DOHH2 (cell line): ENCODE measurements around the gene ADD3.

Experiments used
- H3F3A ChIP-seq: fragments of 200-600 bp; sonication (generic), shearing (Covaris generic); 2 replicates; pipeline ENCODE4 v1.6.0; 2016; ENCODE audit warnings: antibody characterized with exemption, mild to moderate bottlenecking; ENCODE audit not compliant: control insufficient read depth, insufficient read depth
- H3K27ac ChIP-seq: fragments of 200-600 bp; sonication (generic); 2 replicates; pipeline ENCODE4 v1.5.1; 2014; ENCODE audit warnings: low read depth, mild to moderate bottlenecking, low read length, moderate library complexity
- H3K27me3 ChIP-seq: fragments of 200-600 bp; sonication (generic); 2 replicates; pipeline ENCODE4 v1.6.1; 2014; ENCODE audit warnings: mild to moderate bottlenecking, low read length, mixed read lengths; ENCODE audit not compliant: control insufficient read depth
- H3K36me3 ChIP-seq: fragments of 200-600 bp; sonication (generic); 2 replicates; pipeline ENCODE4 v1.6.1; 2014; ENCODE audit warnings: mild to moderate bottlenecking, low read length, moderate library complexity, mixed read lengths; ENCODE audit not compliant: control insufficient read depth
- H3K4me1 ChIP-seq: fragments of 200-600 bp; sonication (generic); 2 replicates; pipeline ENCODE4 v1.6.1; 2014; ENCODE audit warnings: mild to moderate bottlenecking, low read length, mixed read lengths; ENCODE audit not compliant: control insufficient read depth
- H3K4me2 ChIP-seq: fragments of 200-600 bp; sonication (generic); 2 replicates; pipeline ENCODE4 v1.6.0; 2014; ENCODE audit warnings: mild to moderate bottlenecking, low read length, moderate library complexity
- H3K4me3 ChIP-seq: fragments of 200-600 bp; sonication (generic); 2 replicates; pipeline ENCODE4 v1.5.1; 2014; ENCODE audit warnings: mild to moderate bottlenecking, low read length, mixed read lengths
- H3K79me2 ChIP-seq: fragments of 200-600 bp; sonication (generic); 2 replicates; pipeline ENCODE4 v1.6.1; 2014; ENCODE audit warnings: mild to moderate bottlenecking, low read length, mixed read lengths; ENCODE audit not compliant: control insufficient read depth
- H3K9me2 ChIP-seq: fragments of 200-600 bp; sonication (generic); replicated peaks from 2 replicates; pipeline ENCODE4 v1.6.1; 2014; ENCODE audit warnings: mild to moderate bottlenecking, low read length, mixed read lengths; ENCODE audit not compliant: control insufficient read depth
- H3K9me3 ChIP-seq: fragments of 200-600 bp; sonication (generic); 2 replicates; pipeline ENCODE4 v1.6.1; 2014; ENCODE audit warnings: antibody characterized with exemption, low read length, mixed read lengths; ENCODE audit not compliant: control insufficient read depth, insufficient read depth
- H4K20me1 ChIP-seq: fragments of 200-600 bp; sonication (generic); 2 replicates; pipeline ENCODE4 v1.6.0; 2014; ENCODE audit warnings: low read depth, mild to moderate bottlenecking, antibody characterized with exemption, low read length, moderate library complexity; ENCODE audit not compliant: control insufficient read depth, insufficient read depth
- EZH2phosphoT487 ChIP-seq: fragments of 200-600 bp; sonication (generic); IDR thresholded peaks from 2 replicates; pipeline ENCODE4 v1.6.1; 2017; ENCODE audit warnings: borderline replicate concordance, mild to moderate bottlenecking, antibody characterized with exemption, low read length, moderate library complexity, mixed read lengths
- TF ChIP-seq, protein P1 (sequence below): fragments of 200-600 bp; sonication (generic); IDR thresholded peaks from one replicate; pipeline ENCODE4 v1.5.1; 2014; ENCODE audit warnings: antibody characterized with exemption, mild to moderate bottlenecking, low read depth, low read length; ENCODE audit not compliant: poor library complexity, severe bottlenecking

Gene ADD3

DNA sequence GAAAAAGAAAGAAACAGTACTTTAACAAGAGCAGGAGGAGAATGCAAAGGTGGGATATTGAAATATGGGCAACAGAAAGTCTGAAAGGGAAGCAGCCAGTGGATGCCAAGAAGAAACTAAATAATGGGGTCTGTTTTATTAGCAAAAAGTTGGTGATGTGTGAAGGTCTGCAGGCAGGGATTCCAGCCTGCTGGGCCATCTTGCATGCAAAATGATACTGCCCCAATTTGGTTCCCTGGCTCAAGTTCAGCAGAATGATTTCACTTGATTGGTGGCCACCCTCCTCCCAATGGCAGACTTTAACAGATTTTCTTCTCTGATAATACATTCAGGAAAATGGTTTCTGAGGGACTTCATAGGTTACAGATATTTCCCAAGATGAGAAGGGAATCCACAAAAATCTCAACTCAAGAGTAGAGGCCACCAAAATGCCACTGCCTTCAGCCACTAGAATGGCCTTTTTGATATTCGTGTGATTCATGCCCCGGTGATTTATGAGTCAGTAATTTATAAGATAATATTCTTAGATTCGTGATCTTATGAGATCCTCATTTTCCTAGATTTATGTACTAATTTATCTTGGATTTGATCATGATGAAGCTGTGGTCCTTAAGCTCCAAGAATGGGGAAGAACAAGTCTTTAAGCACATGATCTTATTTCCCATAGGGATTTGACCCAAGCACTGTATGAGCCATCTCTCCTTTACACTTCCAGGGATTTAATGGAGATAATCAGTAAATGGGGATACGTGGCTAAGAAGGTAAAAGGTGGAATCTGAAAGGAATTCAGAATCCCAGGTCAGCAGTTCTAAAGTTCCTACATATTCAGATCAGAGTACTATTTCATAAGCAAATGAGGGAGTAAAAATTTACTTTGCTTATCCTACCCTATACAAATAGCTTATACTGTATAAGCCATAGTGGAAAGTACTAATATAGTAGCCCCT is 32.3 kb upstream of the ADD3 start:
- H3K9me3 ChIP-seq, result no peaks in the 10 kb centered on the region
- H3K36me3 ChIP-seq, result no peaks in the 10 kb centered on the region
- H3F3A ChIP-seq, result no peaks in the 10 kb centered on the region
- H3K4me1 ChIP-seq, result no peaks in the 10 kb centered on the region
- no peak overlapping the region for H3K27ac ChIP-seq
- H3K27me3 ChIP-seq, result 0 out of 2 replicates have a peak, but pooled peaks cover 5% of the 10 kb centered on the region
- H3K9me2 ChIP-seq, result no peaks in the 10 kb centered on the region
- no peaks in the 10 kb centered on the region for H3K79me2 ChIP-seq
- no peak overlapping the region for H3K4me3 ChIP-seq
- TF ChIP-seq EZH2phosphoT487, result no peak
- TF ChIP-seq, protein P1, sequence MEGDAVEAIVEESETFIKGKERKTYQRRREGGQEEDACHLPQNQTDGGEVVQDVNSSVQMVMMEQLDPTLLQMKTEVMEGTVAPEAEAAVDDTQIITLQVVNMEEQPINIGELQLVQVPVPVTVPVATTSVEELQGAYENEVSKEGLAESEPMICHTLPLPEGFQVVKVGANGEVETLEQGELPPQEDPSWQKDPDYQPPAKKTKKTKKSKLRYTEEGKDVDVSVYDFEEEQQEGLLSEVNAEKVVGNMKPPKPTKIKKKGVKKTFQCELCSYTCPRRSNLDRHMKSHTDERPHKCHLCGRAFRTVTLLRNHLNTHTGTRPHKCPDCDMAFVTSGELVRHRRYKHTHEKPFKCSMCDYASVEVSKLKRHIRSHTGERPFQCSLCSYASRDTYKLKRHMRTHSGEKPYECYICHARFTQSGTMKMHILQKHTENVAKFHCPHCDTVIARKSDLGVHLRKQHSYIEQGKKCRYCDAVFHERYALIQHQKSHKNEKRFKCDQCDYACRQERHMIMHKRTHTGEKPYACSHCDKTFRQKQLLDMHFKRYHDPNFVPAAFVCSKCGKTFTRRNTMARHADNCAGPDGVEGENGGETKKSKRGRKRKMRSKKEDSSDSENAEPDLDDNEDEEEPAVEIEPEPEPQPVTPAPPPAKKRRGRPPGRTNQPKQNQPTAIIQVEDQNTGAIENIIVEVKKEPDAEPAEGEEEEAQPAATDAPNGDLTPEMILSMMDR, result no peak
- H3K4me2 ChIP-seq, result no peak overlapping the region
- H4K20me1 ChIP-seq, result no peaks in the 10 kb centered on the region

- H3K4me3 ChIP-seq, result no peak overlapping the region
- no peaks in the 10 kb centered on the region for H3F3A ChIP-seq
- H3K27ac ChIP-seq, result no peak overlapping the region
- TF ChIP-seq, protein P1, result no peak
- TF ChIP-seq EZH2phosphoT487, result no peak
- no peaks in the 10 kb centered on the region for H3K9me3 ChIP-seq
- no peaks in the 10 kb centered on the region for H4K20me1 ChIP-seq
- H3K79me2 ChIP-seq, result no peaks in the 10 kb centered on the region
- no peaks in the 10 kb centered on the region for H3K36me3 ChIP-seq
- H3K9me2 ChIP-seq, result no peaks in the 10 kb centered on the region
- H3K27me3 ChIP-seq, result 0 out of 2 replicates have a peak, but pooled peaks cover 5% of the 10 kb centered on the region
- no peaks in the 10 kb centered on the region for H3K4me1 ChIP-seq
- no peak overlapping the region for H3K4me2 ChIP-seq
Observed at GRCh38 chr10:109976681-109977080, 31.1 kb upstream of the ADD3 start.

DNA sequence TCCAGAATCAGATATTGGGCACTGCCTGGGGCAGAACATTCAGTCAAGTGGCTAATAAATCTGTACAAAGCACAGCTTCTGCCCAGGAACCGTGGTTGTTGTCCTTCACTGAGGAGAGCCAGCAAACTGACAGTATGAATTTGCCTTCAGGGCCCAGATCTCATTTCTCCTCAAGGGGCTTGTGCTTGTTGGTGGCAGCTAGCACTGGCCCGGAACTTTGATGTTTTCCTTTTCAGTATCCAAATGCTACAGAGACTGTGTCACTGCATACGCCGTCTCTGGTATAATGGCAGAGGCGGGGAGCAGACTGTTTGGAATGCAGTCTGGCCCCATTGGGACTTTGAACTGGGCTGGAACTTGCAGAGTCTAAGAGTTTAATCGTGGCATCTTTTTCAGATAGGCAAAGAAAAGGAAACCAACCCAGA is 30.4 kb upstream of the ADD3 start:
- H3K79me2 ChIP-seq, result no peaks in the 10 kb centered on the region
- 0 out of 2 replicates have a peak, but pooled peaks cover 3% of the 10 kb centered on the region for H3K27me3 ChIP-seq
- H4K20me1 ChIP-seq, result no peaks in the 10 kb centered on the region
- TF ChIP-seq EZH2phosphoT487, result no peak
- no peak overlapping the region for H3K4me3 ChIP-seq
- no peaks in the 10 kb centered on the region for H3F3A ChIP-seq
- H3K36me3 ChIP-seq, result no peaks in the 10 kb centered on the region
- no peak overlapping the region for H3K4me2 ChIP-seq
- H3K4me1 ChIP-seq, result no peaks in the 10 kb centered on the region
- H3K27ac ChIP-seq, result no peak overlapping the region
- no peaks in the 10 kb centered on the region for H3K9me2 ChIP-seq
- no peaks in the 10 kb centered on the region for H3K9me3 ChIP-seq

- H3K27ac ChIP-seq, result no peak overlapping the region
- no peaks in the 10 kb centered on the region for H3F3A ChIP-seq
- H3K4me2 ChIP-seq, result no peak overlapping the region
- TF ChIP-seq, protein P1, result peak; percentile 97
- no peak for TF ChIP-seq EZH2phosphoT487
- no peaks in the 10 kb centered on the region for H3K36me3 ChIP-seq
- H4K20me1 ChIP-seq, result no peaks in the 10 kb centered on the region
- no peaks in the 10 kb centered on the region for H3K9me2 ChIP-seq
- H3K79me2 ChIP-seq, result no peaks in the 10 kb centered on the region
- no peaks in the 10 kb centered on the region for H3K9me3 ChIP-seq
- no peak overlapping the region for H3K4me3 ChIP-seq
- no peaks in the 10 kb centered on the region for H3K27me3 ChIP-seq
- H3K4me1 ChIP-seq, result no peaks in the 10 kb centered on the region
Observed at GRCh38 chr10:109978481-109978880, 29.3 kb upstream of the ADD3 start.
